A172 (cell line): ENCODE data around the gene GLG1. TPM values are rescaled to one million over a fixed set of nuclear protein-coding genes. Genes with fewer than 3 reads are reported as not detected.
A peak's percentile ranks its signal among the peaks of the same experiment; 100 is the strongest.

ENCODE experiments used
- DNase-seq: peaks from one replicate; pipeline ENCODE4 v3.0.0-alpha.2; 2015; ENCODE audit warnings: low spot score
- total RNA-seq: library from RNA; depleted of rRNA; stranded (reverse); fragments of >200 nt; shearing (Covaris generic); gene quantifications from 2 replicates; pipeline ENCODE4 v1.2.3, GENCODE V29; 2014

GLG1 gene
- total RNA-seq, 1 experiment from 2014 or later = 88.7 TPM

DNA sequence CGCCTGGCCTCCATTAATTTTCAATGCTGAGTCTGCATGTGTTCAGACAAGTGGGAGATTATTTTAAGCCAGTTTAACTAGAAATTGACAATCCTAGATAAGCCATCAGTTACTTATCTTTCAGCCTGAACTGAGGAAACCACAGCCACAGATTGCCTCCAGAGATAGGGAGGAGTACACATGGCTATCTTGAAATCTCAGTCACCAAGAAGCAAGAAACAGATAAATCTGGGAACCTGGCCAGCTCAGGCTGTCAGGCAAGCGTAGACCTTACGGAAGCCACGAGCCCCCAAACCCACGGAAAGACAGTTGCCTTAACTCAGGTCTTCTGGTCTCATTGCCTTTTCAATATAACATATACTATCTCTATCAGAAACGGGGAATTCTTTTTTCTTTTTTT lies 2.0 kb upstream of the GLG1 start:
- no peak for DNase-seq

DNA sequence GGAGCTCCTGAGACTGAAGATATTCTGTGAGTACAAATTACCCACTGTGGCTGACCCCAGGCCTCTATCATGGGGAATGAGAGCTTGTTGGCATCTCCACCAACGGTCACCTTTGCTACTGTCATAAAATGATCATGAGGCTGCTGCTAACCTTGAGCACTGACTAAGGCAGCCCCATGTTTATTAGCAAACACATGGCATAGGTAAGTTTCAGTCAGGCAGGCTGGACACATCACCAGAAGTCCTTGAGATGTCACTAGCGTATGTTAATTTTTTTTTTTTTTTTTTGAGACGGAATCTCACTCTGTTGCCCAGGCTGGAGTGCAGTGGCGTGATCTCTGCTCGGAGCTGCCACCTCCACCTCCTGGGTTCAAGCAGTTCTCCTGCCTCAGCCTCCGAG lies 1.5 kb upstream of the GLG1 start:
- DNase-seq = no peak

GRCh38 chr16:74607962-74608356 lies 1.0 kb upstream of the GLG1 start:
- no peak for DNase-seq

- no peak for DNase-seq
Observed at GRCh38 chr16:74607310-74607961, 522 bp upstream of the GLG1 start.

- DNase-seq = no peak
Observed at GRCh38 chr16:74605746-74606520, 981 bp downstream of the GLG1 start.

DNA sequence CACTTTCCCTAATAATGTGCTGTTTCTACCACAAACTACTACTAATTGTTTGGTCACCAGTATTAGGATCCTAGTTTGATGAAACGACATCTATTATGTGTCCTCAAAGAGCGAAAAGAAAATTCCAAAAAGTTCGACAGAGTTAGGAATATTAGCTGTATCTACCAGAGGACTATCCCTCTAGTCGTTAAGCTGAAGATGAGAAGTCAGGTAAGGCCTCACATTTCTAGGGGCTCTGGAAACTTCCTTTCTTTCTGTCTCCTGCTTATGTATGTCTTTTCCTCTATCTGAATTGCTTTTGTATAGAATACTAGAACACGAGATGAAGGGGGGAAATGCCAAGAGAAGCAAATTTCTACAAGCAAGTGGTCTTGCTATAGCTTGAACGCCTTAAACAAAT lies 1.6 kb downstream of the GLG1 start:
- DNase-seq = no peak

DNA sequence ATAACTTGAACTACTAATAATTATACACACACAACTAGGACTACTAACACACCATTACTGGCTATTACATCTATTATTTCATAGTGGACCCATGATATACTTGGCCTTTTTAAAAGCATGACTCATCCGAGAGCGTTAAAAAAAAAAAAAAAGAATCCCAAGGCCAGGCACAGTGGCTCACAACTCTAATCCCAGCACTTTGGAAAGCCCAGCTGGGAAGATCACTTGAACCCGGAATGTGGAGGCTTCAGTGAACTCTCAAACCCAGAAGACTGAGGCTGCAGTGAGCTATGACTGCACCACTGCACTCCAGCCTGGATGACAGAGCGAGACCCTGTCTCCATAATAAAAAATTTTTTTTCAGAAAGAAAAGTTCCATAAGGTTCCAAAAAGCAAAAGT lies 3.1 kb downstream of the GLG1 start:
- peak; percentile 21 for DNase-seq

GRCh38 chr16:74601126-74601871 lies 5.6 kb downstream of the GLG1 start:
- DNase-seq = no peak

GRCh38 chr16:74596586-74596985 lies 10.3 kb downstream of the GLG1 start:
- no peak for DNase-seq

DNA sequence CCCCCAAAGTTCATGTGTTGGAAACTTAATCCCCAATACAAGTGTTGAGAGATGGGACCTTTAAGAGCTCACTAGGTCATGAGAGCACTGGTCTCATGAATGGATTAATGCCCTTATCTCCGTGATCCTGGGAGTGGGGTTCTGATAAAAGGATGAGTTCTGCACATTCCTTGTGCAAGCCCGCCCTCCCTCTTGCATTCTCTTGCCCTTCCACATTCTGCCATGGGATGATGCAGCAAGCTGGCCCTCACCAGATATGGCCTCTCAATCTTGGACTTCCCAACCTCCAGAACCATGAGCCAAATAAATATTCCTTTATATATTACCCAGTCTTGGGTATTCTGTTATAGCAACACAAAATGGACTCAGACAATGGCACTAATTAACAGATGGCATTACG lies 14.1 kb downstream of the GLG1 start:
- no peak for DNase-seq

DNA sequence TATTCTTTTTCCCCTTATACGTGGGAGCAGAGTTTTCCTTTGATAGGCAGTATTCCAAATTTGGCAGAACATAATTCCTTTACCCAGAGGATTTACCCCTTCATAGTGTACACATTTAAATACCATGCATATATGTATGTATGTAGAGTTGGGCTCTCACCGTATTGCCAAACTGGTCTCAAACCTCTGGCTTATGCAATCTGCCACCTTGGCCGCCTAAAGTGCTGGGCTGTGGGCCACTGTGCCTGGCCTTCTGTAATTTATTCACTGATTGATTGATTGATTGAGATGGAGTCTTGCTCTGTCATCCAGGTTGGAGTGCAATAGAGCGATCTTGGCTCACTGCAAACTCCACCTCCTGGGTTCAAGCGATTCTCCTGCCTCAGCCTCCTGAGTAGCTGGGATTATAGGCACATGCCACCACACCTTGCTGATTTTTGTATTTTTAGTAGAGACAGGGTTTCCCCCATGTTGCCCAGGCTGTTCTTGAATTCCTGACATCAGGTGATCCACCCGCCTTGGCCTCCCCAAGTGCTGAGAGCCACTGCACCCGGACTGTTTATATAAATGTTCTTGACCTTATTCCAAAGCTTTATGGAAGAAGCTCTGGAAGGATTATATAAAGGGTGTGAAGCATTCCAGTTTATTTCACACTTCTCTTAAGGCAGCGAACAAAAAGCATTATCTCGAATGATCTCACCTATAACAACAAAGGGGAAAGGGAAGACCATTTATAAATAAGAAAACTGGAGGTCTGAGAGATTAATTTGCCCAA lies 14.9 kb downstream of the GLG1 start:
- no peak for DNase-seq

DNA sequence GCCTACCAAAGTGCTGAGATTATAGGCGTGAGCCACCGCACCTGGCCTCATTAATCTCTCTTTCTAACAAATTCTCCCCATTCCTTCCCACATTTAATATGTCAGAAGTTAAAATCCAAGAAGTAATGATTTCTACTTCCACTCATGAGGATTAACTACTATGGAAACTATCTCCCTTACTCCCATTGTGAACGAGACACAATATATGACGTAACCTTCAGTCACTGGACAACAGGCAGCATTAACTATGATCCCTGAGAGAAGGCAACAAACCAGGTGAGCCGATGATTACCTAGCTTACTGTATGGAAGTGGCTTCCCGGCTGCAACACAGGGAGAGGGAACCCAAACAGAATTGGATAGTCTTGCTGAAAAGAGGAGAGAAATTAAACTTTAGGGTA lies 20.0 kb downstream of the GLG1 start:
- no peak for DNase-seq

GRCh38 chr16:74585846-74586443 lies 21.0 kb downstream of the GLG1 start:
- no peak for DNase-seq

- no peak for DNase-seq
Observed at GRCh38 chr16:74583926-74584666, 22.8 kb downstream of the GLG1 start.

DNA sequence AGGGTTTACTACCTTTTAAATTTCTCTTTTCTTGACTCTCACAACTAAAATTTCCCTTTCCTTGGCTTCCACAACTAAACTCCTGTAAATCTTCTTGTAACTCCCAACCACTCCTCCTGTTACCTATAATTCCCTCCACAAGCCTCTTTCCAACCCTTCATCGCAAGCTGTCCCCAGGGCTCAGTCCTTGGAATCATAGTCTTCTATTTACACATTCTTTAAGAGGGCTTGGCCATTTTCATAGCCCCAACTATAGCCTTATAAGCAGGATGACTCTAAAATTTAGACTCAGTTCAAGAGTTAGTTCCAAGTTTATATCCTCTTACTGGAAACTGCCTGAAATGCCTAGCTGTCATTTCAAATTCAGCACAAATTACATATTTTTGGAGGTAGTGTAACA lies 23.9 kb downstream of the GLG1 start:
- no peak for DNase-seq

GRCh38 chr16:74580833-74581232 lies 26.1 kb downstream of the GLG1 start:
- no peak for DNase-seq

DNA sequence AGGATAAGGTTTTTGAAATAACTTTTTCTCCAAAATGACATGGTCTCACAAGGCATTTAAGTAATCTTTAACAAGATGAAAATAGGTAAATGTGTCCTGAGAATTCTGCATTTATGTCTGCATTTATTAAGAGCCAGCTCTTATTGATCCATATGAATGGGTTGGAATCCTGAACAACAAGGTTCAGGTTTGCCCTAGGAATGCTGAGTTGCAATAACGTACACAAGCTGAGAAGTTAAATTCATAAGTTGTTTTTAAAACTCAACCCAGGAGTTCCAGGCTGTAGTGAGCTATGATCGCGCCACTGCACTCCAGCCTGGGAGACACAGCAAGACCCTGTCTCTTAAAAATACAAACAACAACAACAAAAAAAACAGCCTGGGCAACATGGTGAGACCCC lies 28.1 kb downstream of the GLG1 start:
- DNase-seq = no peak

DNA sequence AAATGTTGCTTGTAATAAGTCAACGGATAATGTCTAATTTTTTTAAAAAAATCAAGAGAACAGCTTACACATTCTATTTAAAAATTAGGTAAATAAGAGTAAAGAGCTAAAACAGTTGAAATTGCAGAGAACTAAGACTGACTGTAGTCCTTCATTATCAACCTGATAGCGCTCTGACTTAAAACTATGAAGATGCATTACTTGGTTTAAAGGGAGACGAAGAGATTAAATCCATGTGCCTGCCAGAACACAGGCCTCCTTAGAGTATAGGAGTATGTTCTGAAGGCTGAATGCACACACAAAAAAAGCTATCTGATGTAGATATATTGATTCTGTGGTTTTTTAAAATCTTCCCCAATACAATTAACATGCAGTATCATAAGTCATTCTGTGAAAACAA lies 28.5 kb downstream of the GLG1 start:
- DNase-seq = no peak

DNA sequence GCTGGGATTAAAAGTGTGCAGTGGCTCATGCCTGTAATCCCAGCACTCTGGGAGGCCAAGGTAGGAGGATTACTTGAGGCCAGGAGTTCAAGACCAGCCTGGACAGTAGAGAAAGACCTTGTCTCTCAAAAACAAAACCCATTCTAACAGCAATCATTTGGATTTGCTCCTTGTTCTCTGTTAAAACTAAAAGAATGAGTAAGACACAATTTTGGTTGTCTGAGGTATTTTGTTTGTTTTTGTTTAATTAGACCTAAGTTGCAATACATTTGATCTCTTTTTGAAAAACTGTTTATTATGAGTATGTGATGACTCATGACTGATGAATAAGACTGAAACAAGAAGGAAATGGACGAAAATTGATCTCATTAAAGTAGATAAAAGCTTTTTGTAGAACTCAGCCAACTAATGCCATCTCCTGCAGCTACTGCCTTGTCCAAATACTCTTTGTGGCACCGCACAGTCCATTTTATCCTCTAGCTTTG lies 29.0 kb downstream of the GLG1 start:
- peak; percentile 76 for DNase-seq

DNA sequence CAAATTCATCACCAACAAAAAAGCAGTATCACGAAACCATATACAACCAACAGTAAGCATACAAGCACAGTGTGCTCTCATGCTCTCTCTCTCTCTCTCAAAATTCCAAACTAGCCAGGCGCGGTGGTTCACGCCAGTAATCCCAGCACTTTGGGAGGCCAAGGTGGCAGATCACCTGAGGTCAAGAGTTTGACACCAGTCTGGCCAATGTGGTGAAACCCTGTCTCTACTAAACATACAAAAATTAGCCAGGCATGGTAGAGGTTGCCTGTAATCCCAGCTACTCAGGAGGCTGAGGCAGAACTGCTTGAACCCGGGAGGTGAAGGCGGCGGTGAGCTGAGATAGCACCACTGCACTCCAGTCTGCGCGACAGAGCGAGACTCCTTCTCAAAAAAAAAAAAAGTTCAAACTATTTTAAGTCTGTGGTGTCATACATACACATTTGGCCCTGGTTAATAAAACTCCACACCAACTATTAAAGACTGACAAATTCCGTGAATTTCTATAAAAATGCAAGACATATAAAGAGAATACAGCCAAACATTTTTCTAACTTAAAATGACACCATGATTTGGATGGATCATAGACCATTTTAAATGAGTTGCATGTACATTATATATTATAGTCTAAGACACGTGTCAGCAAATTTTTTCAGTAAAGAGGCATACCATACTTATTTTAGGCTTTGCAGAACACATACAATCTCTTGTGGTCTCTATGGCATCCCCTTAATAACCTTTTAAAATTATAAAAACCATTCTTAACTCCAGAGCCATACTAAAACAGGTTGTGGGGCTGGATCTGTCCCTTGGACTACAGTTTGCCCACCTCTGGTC lies 30.9 kb downstream of the GLG1 start:
- DNase-seq = no peak
